ENCODE results near the gene FRZB.

Gene FRZB

GRCh38 chr2:182814380-182814779 is 52.1 kb downstream of the FRZB start:
- peaks cover 0 to 26% (median 2%) of the 10 kb centered on the region in 4 donors for H3K4me1 ChIP-seq
- H3K9me3 ChIP-seq = no peaks in the 10 kb centered on the region
- H3K36me3 ChIP-seq = no peaks in the 10 kb centered on the region
- no peak overlapping the region for H3K27ac ChIP-seq
- no peaks in the 10 kb centered on the region for H3K27me3 ChIP-seq
- no peak for TF ChIP-seq CTCF (IDR thresholded peaks at IDR 0.05)
- intact Hi-C loops (cut with DNase I; ENCODE audit: low total_unique reads) = no loop called here
- DNase-seq = no peak
- no peak overlapping the region for H3K4me3 ChIP-seq

DNA sequence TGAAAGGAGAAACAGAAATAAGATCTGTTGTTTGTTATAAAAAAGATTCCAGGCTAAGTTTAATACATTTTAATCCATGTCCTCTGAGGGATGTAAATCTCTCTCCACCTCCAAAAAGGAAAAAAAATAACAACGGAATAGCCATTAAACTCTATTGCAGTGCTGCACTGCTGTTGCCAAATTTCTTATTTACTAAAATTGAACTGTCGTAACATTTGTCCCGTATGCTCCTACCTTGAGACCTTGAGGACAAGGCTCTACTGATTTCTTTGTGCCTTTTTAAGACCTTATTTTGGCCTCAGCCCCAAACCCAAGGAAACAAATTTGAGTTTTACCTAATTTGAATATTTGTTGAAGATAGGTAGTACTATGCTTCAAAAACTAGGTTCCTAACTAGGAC is 56.4 kb downstream of the FRZB start:
- Histone ChIP-seq H3K27me3 (no peaks in the 10 kb centered on the region), H3K27ac (no peak overlapping the region), H3K4me1 (no peaks in the 10 kb centered on the region), H3K9me3 (no peaks in the 10 kb centered on the region), H3K4me3 (no peak overlapping the region), H3K36me3 (no peaks in the 10 kb centered on the region)
- intact Hi-C loops (cut with DNase I; ENCODE audit: low total_unique reads) = no loop called here
- no peak for DNase-seq
- no peak for TF ChIP-seq CTCF (IDR thresholded peaks at IDR 0.05)

DNA sequence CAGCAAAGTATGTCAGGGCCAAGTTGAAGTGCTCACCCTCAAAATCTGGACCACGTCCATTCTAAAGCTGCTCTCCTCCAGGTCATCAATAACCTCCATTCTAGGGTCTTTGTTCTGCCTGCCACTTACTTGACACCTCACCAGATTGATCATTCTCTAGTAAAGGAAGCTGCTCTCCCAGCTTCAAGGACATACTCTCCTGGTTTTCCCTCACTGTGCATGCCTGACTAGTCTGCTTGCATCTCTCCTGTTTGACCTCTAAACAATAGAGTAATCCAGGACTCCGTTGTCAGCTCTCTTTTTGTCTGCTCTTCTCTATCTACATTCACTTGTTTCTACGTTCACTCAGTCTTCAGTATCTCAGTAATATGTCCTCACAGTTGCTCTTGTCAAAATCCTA is 59.1 kb downstream of the FRZB start:
- intact Hi-C loops (cut with DNase I; ENCODE audit: low total_unique reads) = no loop called here
- no peak overlapping the region for H3K27ac ChIP-seq
- no peaks in the 10 kb centered on the region for H3K36me3 ChIP-seq
- no peaks in the 10 kb centered on the region for H3K4me1 ChIP-seq
- TF ChIP-seq CTCF (IDR thresholded peaks at IDR 0.05) = no peak
- no peak overlapping the region for H3K4me3 ChIP-seq
- DNase-seq = no peak
- no peaks in the 10 kb centered on the region for H3K9me3 ChIP-seq
- H3K27me3 ChIP-seq = no peaks in the 10 kb centered on the region

DNA sequence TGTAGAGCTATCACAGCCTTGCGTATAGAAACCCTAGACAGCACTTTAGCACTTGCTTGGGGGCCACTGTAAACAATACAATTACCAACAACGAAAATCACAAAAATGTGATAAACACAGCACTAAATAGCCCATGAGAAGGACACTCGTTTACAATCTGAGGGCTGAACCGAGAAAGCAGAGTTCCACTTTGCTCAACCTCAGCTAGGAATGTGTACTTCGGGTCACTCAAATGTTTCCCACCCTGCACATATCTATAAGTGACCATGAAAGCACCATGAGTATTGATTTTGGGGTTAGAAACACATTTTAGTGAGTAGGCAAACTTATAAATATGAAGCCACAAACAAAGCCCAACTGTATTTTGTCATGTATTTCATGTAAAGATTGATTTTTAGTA is 62.3 kb downstream of the FRZB start:
- Histone ChIP-seq H3K4me3 (no peak overlapping the region), H3K27ac (no peak overlapping the region), H3K4me1 (no peaks in the 10 kb centered on the region), H3K36me3 (no peaks in the 10 kb centered on the region), H3K27me3 (no peaks in the 10 kb centered on the region), H3K9me3 (no peaks in the 10 kb centered on the region)
- no peak for DNase-seq
- intact Hi-C loops (cut with DNase I; ENCODE audit: low total_unique reads) = no loop called here
- TF ChIP-seq CTCF (IDR thresholded peaks at IDR 0.05) = no peak

DNA sequence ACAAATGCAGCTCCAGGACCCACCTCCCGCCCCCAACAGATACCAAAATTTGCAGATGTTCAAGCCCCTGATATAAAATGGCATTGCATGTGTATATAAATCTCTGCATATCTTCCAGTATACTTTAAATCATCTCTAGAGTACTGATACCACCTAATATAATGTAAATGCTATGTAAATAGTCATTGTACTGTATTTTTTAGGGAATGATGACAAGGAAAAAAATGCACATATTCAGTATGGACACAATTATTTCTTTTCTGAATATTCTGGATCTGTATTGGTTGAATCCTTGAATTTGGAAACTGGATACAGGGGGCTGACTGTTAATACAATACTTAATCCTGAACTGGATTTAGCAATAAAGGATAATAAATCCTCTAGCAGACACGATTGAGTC is 67.7 kb downstream of the FRZB start:
- intact Hi-C loops (cut with DNase I; ENCODE audit: low total_unique reads) = no loop called here
- Histone ChIP-seq H3K27me3 (no peaks in the 10 kb centered on the region), H3K36me3 (no peaks in the 10 kb centered on the region), H3K27ac (no peak overlapping the region), H3K9me3 (no peaks in the 10 kb centered on the region), H3K4me3 (no peak overlapping the region), H3K4me1 (peaks cover 0 to 3% (median 0%) of the 10 kb centered on the region in 4 donors)
- DNase-seq = no peak
- TF ChIP-seq CTCF (IDR thresholded peaks at IDR 0.05) = no peak

DNA sequence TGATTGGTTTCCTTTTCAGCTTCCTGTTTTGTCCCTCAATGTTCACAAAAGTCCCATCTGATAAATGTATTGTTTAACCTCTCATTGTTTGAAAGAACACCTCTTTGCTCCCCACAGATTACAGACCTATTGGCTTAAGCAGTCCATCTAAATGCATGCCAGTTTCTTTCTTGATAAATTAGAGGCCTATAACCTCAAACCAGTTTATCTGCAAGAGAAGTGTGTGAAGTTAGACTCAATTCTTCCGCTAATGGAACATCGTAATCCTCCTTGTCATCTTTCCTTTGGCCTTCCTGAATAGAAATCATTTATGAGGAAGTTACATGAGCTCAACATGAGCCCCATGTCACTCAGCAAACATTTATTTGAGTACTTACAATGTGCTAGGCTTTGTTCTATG is 74.0 kb downstream of the FRZB start:
- Histone ChIP-seq H3K4me3 (no peak overlapping the region), H3K4me1 (peaks cover 0 to 25% (median 3%) of the 10 kb centered on the region in 4 donors), H3K9me3 (no peaks in the 10 kb centered on the region), H3K36me3 (no peaks in the 10 kb centered on the region), H3K27ac (peak overlapping the region in 1 of 2 donors; percentile 43), H3K27me3 (no peaks in the 10 kb centered on the region)
- no peak for DNase-seq
- intact Hi-C loops (cut with DNase I; ENCODE audit: low total_unique reads) = no loop called here
- no peak for TF ChIP-seq CTCF (IDR thresholded peaks at IDR 0.05)
